Activated CD4-positive, alpha-beta T cell treated with anti-CD3 and anti-CD28 coated beads for 48 hours (primary cell): ENCODE results near the gene TP53.
A peak's percentile ranks its signal among the peaks of the same experiment; 100 is the strongest.

Experiments used
- DNase-seq: peaks from one replicate; pipeline ENCODE4 v3.0.0-alpha.2; 2020

Gene TP53

GRCh38 chr17:7673239-7673638 lies 14.1 kb downstream of the TP53 start:
- peak; percentile 77 for DNase-seq

GRCh38 chr17:7668482-7668881 lies 18.8 kb downstream of the TP53 start:
- DNase-seq: no peak

- DNase-seq: no peak
Measured at GRCh38 chr17:7667656-7668406, 19.5 kb downstream of the TP53 start.

- no peak for DNase-seq
Measured at GRCh38 chr17:7656958-7657609, 30.2 kb downstream of the TP53 start.

- no peak for DNase-seq
Measured at GRCh38 chr17:7655541-7655840, 31.8 kb downstream of the TP53 start.

GRCh38 chr17:7654832-7655540 lies 32.3 kb downstream of the TP53 start:
- DNase-seq: no peak

GRCh38 chr17:7652388-7653356 lies 34.6 kb downstream of the TP53 start:
- DNase-seq: no peak

GRCh38 chr17:7651665-7652387 lies 35.5 kb downstream of the TP53 start:
- DNase-seq: no peak

- no peak for DNase-seq
Measured at GRCh38 chr17:7651097-7651664, 36.1 kb downstream of the TP53 start.

- DNase-seq: peak; percentile 76
Measured at GRCh38 chr17:7650509-7651096, 36.7 kb downstream of the TP53 start, which contains the start of gene ATP1B2. ATP1B2 (plus strand) TSS chr17:7650926; CDS start chr17:7651519, 593 bp downstream.

GRCh38 chr17:7647018-7647417 lies 40.3 kb downstream of the TP53 start:
- no peak for DNase-seq

- DNase-seq: no peak
Measured at GRCh38 chr17:7646457-7646856, 40.8 kb downstream of the TP53 start.

- no peak for DNase-seq
Measured at GRCh38 chr17:7644775-7645174, 42.5 kb downstream of the TP53 start.

- peak; percentile 20 for DNase-seq
Measured at GRCh38 chr17:7641635-7642034, 45.7 kb downstream of the TP53 start.

GRCh38 chr17:7640783-7641182 lies 46.5 kb downstream of the TP53 start:
- no peak for DNase-seq

- DNase-seq: no peak
Measured at GRCh38 chr17:7636163-7636562, 51.1 kb downstream of the TP53 start.

GRCh38 chr17:7634384-7634783 lies 52.9 kb downstream of the TP53 start:
- peak; percentile 36 for DNase-seq

GRCh38 chr17:7633093-7633492 lies 54.2 kb downstream of the TP53 start:
- no peak for DNase-seq

- peak; percentile 40 for DNase-seq
Measured at GRCh38 chr17:7632492-7632894, 54.8 kb downstream of the TP53 start.

- DNase-seq: no peak
Measured at GRCh38 chr17:7631398-7632380, 55.6 kb downstream of the TP53 start.
